ENCODE results near the gene CYTH1.
"Not testable (repeated sequence)": the region's sequence is repeated elsewhere in the genome, so short reads cannot be mapped to it uniquely, and the experiment has no call there.

CYTH1 gene

DNA sequence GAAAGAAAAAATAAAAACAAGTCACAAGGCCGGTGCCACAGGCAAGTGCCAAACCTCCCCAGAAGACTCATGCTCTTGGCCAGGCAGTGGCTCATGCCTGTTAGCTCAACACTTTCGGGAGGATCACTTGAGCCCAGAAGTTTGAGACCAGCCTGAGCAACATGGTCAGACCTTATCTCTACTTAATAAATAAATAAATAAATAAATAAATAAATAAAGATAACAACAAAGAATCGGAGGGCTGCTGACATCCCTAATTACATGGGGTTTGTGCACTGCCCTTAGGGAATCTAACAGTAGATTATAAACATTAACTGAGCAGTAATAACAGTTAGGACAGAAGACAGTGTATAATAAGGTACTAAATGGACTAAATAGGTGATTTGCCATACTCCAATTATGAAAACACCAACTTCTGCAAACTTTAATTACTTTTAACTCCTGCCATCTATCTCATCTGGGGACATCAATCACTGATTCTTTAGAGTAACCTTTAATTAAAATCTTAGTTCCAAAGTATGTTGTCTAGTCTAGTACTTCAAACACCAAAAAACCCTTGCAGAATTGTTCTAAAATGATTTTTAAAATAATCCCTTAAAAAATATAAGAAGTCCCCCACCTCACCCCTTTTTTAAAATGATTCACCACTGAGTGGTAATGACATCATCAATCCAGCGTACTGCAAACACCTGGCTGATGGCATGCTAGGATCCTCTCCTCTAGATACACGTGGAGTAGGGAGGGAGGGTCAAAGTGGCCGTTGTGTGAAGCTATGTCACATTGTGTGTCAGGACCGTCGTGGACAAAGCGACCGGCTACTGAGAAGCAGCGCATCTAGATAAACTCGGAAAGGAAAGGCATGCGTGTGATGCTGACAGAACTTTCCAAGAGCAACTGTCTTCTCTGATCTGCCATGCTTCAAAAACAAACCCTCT is 28.5 kb downstream of the CYTH1 start:
- no peak for DNase-seq

DNA sequence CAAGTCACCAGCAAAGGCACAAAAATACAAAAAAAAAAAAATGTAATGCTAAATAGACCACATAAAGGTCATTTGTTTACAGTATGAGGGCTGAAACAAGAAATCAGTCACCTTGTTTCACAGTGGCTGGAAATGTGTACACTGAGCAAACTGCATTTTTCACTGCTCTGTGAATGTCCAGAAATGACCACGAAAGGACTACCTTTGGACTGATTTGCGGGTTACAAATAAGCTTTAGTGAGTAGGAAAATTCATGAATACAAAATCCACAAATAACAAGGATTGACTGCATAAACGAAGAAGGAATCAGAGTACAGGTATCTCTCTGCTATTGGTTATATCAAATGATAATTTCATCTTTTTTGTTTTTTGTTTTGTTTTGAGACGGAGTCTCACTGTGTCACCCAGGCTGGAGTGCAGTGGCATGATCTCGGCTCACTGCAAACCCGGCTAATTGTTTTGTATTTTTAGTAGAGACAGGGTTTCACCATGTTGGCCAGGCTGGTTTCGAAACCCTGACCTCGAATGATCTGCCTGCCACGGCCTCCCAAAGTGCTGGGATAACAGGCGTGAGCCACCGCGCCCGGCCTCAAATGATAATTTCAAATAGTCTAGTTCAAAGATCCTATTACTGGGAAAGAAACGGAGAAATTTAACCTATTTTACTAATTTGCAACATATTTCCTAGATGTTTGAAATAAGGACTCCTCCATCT is 30.5 kb downstream of the CYTH1 start:
- no peak for DNase-seq

DNA sequence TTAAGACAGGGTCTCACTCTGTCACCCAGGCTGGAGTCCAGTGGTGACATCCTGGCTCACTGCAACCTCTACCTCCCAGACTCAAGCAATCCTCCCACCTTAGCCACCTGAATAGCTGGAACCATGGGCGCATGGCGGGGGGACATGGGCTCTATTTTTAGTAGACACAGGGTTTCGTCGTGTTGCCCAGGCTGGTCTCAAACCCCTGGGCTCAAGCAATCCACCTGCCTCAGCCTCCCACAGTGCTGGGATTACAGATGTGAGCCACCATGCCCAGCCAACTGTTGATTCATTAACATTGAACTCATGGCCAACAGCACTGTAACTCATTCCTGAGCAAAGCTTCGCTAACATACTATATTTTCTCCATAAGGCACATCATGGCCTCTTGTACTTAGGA is 31.1 kb downstream of the CYTH1 start:
- DNase-seq = not testable (repeated sequence)

DNA sequence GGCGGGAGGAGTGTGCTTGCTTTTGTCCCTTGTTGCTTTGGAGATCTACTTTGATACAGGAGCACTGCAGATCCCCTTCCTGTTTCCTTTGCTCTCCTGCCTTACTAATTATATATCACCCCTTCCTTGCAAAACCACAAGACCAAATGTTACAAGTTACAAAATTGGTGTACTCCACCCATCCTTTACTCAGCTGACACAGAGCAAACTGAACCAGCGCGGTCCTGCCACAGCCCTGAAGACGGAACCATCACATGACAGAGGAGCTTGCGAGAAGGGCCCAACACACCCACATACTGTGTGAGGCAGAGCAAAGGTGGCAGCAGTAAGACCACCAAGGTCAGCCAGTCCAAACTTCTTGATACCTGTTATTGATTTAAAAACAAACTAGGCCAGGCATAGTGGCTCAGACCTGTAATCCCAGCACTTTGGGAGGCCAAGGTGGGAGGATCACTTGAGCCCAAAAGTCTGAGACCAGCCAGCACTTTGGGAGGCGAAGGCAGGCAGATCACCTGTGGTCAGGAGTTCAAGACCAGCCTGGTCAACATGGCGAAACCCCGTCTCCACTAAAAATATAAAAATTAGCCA is 33.2 kb downstream of the CYTH1 start:
- DNase-seq = peak; percentile 78

DNA sequence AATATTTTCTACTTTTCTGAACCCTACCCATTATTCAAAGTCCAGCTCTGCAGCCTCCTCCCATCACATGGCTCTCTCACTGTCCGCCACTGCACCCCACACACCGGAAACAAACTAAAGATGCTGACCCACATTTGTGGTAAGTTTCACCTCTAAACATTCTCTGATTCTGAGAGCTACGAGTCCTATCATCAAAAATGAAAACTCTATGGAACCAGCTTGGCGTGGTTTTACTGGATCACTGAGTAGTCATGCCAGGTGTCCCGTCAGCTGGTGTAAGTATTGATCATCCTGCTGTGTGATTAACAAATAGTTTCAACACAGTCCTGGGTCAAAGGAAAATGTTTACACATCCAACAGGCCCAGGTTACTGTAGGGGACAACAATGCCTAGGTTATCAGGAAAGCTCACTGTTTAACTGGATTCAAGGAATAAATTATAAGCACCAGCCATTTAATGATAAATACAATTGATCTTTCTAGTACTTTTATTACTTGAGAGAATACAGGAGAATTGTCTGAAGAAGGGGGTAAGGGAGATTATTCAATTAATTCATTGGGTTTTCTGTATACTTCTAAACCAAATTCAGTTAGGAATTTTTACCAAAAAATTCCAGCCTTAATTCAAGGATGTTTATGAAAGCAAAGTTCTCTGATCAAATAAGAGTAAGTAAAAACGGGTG is 33.9 kb downstream of the CYTH1 start:
- DNase-seq = peak; percentile 55

DNA sequence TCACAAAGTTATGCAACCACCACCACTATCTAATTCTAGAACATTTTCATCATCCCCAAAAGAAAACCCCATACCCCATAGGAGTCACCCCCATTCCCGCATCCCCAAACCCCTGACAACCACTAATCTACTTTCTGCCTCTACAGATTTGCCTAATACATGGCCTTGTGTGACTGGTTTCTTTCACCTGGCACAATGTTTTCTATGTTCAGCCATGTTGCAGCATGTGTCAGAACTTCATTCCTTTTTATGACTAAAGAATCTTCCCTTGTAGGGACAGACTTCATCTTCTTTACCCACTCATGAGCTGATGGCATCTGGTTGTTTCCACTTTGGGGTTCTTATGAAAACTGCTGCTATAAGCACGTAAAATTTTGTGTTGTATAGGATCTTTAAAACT is 34.6 kb downstream of the CYTH1 start:
- no peak for DNase-seq

DNA sequence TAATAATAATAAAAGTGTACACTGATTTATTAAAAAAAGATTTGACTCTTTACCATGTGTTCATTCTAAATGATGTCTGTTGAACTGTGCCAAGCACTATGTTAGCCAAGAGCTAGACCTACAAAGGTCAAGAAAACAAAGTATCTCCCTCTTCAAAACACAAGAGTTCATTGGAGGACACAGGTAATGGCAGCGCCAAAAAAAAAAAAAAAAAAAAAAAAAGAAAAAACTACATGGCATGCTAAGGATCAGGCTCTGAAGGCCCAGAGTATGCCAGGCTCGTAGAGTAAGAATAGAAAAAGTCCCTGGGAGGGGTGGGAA is 35.2 kb downstream of the CYTH1 start:
- DNase-seq = no peak

DNA sequence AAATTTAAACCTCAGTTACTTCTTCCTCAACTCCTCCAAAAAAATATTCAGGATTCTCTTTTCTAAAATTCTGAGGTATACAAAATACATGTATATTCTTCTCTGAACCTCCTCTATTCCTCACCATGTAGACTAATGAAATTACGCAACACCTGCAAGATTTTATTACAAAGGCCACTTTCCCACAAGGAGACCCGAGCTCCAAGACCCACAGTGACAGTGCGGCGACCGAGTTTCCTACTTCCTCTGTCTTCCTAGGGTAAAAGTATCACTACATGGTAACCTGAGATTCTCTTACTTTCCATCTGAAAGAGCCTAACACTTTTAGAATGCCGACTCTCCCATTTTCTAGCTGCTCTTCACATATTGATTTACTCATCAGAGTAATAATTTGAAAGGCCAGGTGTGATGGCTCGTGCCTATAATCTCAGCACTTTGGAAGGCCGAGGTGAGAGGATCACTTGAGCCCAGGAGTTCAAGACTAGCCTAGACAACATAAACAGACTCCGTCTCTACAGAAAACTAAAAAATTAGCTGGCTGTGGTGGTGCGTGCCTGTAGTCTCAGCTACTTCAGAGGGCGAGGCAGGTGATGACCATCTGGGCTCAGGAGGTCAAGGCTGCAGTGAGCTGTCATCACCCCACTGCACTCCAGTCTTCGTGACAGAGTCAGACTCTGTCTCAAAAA is 35.7 kb downstream of the CYTH1 start:
- no peak for DNase-seq

DNA sequence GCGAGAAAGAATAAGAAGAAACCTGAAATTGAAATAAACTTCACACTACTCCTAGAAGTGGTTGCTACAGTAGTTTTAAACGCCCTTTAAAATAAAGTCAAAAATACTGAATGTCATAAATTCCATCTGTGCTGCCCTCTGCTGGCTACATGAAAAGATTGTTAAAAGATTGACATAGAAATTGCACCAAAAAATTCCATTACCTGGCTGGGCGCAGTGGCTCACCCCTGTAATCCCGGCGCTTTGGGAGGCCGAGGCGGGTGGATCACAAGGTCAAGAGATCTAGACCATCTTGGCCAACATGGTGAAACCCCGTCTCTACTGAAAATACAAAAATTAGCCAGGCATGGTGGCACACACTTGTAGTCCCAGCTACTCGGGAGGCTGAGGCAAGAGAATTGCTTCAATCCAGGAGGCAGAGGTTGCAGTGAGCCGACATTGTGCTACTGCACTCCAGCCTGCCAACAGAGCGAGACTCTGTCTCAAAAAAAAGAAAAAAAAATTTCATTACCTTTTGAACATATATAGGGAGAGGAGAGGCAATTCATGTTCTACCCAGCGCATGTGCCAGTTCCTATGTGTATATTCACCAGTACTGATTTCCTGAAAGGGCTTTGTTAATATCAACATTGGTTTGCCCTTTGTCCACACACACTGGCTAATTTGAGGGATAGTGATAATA is 36.5 kb downstream of the CYTH1 start:
- peak; percentile 42 for DNase-seq

DNA sequence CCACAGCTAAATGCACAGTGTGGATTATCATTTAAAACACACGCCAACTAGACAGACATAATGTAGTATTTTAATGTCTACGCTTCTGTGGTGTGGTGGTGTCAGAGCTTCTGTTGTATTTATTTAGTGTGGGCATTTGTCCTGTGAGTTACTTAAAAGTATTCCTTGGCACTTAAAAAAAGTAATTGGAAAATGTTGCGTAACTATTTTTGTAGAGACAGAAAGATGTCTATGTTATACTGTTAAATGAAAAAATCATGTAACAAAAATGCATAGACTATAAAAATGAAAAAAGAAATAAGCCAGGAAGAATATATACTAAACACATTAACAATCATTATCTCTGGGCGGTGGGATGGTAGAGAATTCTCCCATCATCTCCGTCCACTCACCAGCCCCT is 39.2 kb downstream of the CYTH1 start:
- DNase-seq = no peak

DNA sequence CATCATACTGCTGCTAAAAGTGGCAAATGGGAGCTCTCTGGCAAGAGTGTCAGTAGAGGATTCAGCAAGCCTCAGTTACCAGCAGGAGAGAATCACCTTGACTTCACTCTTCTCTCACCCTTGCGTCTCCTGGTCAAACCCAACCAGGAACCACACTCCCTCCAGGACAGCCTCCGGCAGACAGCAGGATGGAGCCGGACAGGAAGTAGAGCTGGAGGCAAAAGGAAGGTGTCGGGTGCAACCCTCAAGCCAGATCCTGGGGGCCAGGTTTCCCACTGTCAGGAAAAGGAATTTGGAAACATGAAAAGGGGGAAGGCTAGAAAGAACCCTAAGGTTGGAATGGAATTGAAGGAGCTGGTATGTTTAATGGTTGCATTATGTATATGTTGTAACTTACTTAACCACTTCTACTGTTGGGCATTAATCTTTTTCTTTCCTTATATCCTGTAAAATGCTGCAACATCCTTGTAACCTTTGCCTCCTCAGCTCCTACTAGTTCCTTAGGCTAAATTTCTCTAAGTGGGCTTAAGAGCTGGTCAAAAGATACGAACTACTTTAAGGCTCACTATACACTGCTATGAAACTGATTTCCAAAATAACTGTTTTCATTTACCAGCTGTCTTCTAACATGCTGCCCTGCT is 40.3 kb downstream of the CYTH1 start:
- DNase-seq = no peak

DNA sequence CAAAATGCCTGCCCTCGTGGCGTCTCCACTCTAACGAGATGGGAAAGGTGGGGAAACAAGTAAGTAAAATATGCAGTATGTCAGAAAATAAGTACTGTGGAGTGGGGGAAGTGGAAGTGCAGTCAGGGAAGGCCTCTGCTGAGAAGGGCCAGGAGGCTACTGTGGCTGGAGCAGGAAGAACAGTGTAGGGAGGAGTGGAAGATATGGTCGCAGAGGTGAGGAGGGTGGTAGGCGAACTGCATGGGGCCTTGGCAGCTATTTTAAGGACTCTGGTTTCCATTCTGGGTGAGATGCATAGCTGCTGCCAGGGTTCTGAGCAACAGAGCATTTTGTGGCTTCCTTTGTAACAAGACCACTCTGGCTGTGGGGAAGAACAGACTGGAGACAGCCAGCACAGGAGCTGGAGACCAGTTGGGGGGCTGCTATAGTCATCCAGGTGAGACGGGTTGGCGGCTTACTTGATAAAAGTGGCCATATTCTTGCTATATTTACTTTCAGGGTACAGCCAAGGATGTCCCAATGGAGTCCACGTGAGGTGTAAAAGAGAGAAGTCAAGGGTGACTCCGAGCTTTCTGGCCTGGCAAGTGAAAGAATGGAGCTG is 42.6 kb downstream of the CYTH1 start:
- no peak for DNase-seq

DNA sequence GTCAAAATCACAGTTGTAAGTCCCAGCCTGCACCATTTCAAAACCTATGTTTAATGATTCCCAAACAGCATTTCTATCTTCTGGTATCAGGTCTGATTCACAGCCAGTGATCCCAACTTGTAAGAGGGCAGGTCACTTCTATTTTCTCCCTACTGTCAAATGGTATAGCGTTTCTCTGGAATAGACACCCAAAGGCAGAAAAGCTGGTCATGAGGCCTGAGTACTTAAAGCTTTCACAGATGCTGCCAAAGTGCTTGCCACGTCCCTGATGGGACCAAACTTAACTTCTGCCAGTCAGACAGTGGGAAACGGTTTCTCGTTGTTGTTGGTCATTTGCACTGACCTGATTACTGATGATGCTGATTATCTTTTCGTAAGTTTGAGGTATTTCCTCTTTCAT is 43.4 kb downstream of the CYTH1 start:
- DNase-seq = no peak

DNA sequence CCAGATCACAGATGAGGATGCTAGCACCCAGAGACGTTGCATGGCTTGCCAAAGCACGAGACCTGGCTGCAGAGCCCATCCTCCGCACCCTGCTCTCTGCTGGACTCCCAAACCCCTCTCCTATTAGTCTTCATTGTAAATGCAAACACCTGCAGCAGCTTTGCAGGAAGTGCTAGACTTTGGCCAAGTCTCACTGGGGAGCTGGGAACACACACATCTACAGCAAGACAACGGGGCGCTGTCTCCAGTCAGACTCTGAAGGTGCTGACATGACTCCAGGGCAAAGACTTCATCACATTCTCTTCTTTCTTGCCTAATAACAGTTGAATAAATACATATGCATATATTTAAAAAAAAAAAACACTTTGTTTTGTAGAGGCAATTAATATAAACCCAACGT is 43.8 kb downstream of the CYTH1 start:
- DNase-seq = no peak

DNA sequence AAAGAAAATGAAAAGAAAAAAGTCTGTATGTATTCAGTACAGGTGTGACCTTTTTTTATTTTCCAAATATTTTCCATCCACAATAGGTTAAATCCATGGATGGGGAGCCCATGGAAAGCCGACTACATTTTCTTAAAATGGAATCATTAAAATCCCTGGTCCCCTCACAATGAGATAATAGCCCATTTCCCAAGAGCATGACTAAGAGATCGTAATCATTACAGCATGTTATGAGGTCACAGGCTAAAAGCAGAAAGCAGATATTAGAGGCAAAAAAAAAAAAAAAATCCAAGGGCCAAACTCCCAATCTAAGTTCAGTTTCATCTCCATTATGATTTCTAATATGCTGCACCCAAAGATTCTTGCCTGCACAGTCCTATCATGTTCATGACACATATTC is 44.7 kb downstream of the CYTH1 start:
- no peak for DNase-seq

DNA sequence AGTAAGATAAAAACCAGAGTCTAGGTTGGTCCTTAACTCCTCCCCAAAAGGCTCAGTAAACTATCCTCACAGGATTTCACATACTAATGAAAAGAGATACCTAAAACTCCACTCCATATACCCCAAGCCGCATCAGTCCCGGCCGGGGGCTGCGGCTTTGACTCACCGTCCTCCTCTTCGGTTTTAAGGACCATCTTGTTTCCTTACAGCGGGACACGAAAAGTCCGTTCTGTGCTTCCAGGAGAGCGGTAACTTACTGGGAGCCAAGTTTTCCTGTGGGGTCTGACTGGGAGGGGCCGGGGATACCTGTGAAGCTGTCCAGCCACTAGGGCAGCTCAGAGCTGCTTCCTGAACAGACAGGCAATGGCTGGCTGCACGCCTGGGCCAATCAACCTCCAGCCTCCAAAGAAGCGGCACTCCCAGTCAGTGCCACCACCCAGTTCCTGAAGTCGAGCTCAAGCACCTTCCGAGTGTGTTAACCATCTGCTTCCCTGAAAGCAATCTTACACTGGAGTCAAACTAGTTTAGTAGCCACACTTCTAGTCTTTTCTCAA is 45.5 kb downstream of the CYTH1 start:
- peak; percentile 62 for DNase-seq

DNA sequence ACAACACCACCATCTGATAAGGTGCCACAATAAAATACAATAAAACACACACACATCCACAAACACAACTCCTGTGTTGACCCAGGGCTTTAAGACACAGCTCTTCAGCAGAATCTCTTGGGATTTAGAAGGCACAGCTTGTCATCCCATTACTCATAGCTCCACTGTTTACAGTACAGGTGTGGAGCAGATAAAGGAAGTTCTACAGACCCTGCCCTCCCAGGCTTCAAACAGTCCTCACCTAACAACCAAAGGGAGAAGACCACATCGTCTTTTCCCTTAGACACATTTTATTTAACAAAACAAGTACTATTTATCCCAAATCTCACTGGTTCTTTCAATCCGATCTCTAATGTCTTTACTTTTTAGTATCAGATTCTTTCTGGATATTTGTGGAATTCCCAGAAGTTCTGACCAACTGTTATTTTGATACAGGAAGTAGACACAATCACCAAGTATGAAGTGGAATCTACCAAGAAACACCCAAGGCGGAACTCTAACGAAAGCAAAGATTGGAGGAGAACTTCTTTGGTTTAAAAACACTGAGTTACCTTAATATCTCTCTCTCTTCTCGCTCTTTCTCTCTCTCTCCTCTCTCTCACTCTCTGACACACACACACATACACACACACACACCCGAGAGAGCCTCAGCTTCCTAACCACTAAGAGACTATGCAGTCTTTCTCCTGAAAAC is 46.1 kb downstream of the CYTH1 start:
- no peak for DNase-seq

DNA sequence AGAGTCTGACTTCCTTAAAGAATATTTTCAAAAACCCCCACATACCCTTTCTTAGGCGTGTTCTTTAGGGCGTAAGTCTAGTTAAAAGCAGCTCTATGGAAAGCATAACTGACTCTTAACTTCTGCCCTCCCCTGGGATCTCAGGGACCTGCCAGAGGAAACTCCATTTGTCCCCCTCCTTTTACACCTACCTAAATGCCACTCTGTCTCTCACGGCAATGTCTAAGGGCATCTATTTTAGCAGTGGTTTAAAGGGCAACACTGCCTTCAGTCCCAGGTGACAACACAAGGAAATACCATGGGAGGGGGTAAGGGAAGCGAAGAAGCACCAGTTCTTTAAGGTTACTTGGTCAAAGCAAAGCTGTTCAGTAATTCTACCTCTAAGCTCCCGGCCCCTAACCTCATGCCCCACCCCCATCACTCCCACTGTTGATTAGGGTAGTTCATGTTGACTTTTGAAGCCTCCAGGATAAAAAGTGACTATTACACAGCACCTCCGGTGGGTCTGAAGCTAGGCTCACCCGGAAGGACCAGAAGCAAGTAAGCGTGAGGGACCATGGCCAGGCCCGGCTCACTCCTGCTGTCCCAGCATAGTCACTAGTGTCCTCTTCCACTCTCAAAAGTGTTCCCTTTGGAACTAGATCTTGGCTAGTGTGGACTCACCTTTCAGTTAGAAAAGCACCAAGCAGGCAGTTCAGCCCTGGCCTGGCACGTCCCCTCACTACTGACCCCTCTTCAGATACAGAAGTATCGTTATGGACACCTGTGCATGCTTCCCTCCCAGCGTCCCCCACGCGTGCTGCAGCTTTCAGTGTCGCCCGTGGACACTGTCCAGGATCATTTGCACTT is 47.1 kb downstream of the CYTH1 start:
- no peak for DNase-seq

DNA sequence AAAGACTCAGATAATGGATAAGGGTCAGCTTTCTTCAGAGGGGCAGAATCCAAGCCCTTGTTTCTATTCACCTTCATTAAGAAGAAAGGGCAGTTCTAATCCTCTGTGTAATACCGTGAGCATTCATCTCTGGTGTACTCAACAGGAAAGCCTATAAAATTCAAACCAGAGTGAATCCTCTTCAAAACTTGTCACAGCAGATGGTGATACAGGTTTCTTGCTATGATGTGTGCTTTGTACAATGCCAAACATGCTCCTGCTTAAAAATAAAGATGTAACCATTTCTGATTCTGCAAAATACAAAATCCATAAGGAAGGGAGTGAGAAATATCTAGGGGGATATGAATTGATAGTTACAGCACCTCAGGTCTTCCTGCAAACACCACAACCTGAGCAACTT is 49.7 kb downstream of the CYTH1 start:
- no peak for DNase-seq

Measured in activated naive CD4-positive, alpha-beta T cell treated with Interleukin-2 at 50 U/mL for 16 hours (primary cell).